Trophoblast cell (in vitro differentiated cells and primary cell): ENCODE data around the gene AMBRA1.

ENCODE experiments used
- DNase-seq, 2 donors: peaks; one replicate each; pipeline ENCODE4 v3.0.0-alpha.2; 2016
- H2AFZ ChIP-seq: 2 replicates; pipeline ENCODE4 v1.6.1; 2013; ENCODE audit warnings: low read length, moderate library complexity, mild to moderate bottlenecking; ENCODE audit not compliant: insufficient read depth, poor library complexity
- H2AK5ac ChIP-seq: 2 replicates; pipeline ENCODE4 v1.6.1; 2013; ENCODE audit warnings: mild to moderate bottlenecking, low read length
- H2BK120ac ChIP-seq: 2 replicates; pipeline ENCODE4 v1.6.1; 2013; ENCODE audit warnings: low read length, mild to moderate bottlenecking, moderate library complexity; ENCODE audit not compliant: insufficient read depth, poor library complexity
- H2BK12ac ChIP-seq: 2 replicates; pipeline ENCODE4 v1.6.1; 2013; ENCODE audit warnings: mild to moderate bottlenecking, low read length, moderate library complexity
- H2BK5ac ChIP-seq: 2 replicates; pipeline ENCODE4 v1.6.1; 2013; ENCODE audit warnings: low read length, low read depth, moderate library complexity, mild to moderate bottlenecking; ENCODE audit not compliant: poor library complexity
- H3K14ac ChIP-seq: 2 replicates; pipeline ENCODE4 v1.6.1; 2013; ENCODE audit warnings: mild to moderate bottlenecking, low read length
- H3K18ac ChIP-seq: 2 replicates; pipeline ENCODE4 v1.6.1; 2013; ENCODE audit warnings: mild to moderate bottlenecking, low read length
- H3K23ac ChIP-seq: 2 replicates; pipeline ENCODE4 v1.6.1; 2013; ENCODE audit warnings: low read length
- H3K27ac ChIP-seq: 2 replicates; pipeline ENCODE4 v1.5.1; 2013; ENCODE audit warnings: low read depth, mild to moderate bottlenecking, inconsistent platforms, low read length, moderate library complexity
- H3K27me3 ChIP-seq: 2 replicates; pipeline ENCODE4 v1.6.1; 2013; ENCODE audit warnings: inconsistent platforms, mild to moderate bottlenecking, low read length, moderate library complexity; ENCODE audit not compliant: insufficient read depth
- H3K36me3 ChIP-seq, 2 experiments: 1 replicate in 1 of 2; 2 replicates in 1 of 2; pipeline ENCODE4 v1.6.1; 2013; ENCODE audit warnings: low read length in 2 of 2, mild to moderate bottlenecking in 2 of 2, moderate library complexity in 1 of 2; ENCODE audit not compliant: insufficient read depth in 2 of 2, control insufficient read depth in 1 of 2
- H3K4ac ChIP-seq: 2 replicates; pipeline ENCODE4 v1.6.1; 2013; ENCODE audit warnings: low read depth, mild to moderate bottlenecking, low read length, moderate library complexity
- H3K4me1 ChIP-seq, 2 experiments: 1 replicate in 1 of 2; 2 replicates in 1 of 2; pipeline ENCODE4 v1.6.1; 2013; ENCODE audit warnings: low read length in 2 of 2, mild to moderate bottlenecking in 2 of 2, moderate library complexity in 1 of 2; ENCODE audit not compliant: insufficient read depth in 2 of 2, control insufficient read depth in 1 of 2
- H3K4me2 ChIP-seq: 2 replicates; pipeline ENCODE4 v1.6.1; 2013; ENCODE audit warnings: inconsistent platforms, mild to moderate bottlenecking, low read length, moderate library complexity
- H3K4me3 ChIP-seq: 2 replicates; pipeline ENCODE4 v1.5.1; 2013; ENCODE audit warnings: mild to moderate bottlenecking, low read depth, low read length, inconsistent platforms
- H3K79me1 ChIP-seq: one replicate; pipeline ENCODE4 v1.6.1; 2013; ENCODE audit warnings: low read length
- H3K79me2 ChIP-seq: 2 replicates; pipeline ENCODE4 v1.6.1; 2013; ENCODE audit warnings: low read length, mild to moderate bottlenecking; ENCODE audit not compliant: control insufficient read depth, insufficient read depth, poor library complexity
- H3K9ac ChIP-seq: 2 replicates; pipeline ENCODE4 v1.6.1; 2013; ENCODE audit warnings: mild to moderate bottlenecking, low read length
- H3K9me3 ChIP-seq: 2 replicates; pipeline ENCODE4 v1.6.1; 2013; ENCODE audit warnings: low read depth, mild to moderate bottlenecking, control low read depth, inconsistent platforms, low read length; ENCODE audit not compliant: insufficient read depth
- H4K12ac ChIP-seq: 2 replicates; pipeline ENCODE4 v1.6.1; 2013; ENCODE audit warnings: low read depth, mild to moderate bottlenecking, low read length, moderate library complexity
- H4K8ac ChIP-seq: 2 replicates; pipeline ENCODE4 v1.6.1; 2013; ENCODE audit warnings: low read depth, mild to moderate bottlenecking, low read length, moderate library complexity
- H4K91ac ChIP-seq: one replicate; pipeline ENCODE4 v1.6.1; 2013; ENCODE audit warnings: low read depth, mild to moderate bottlenecking, low read length, moderate library complexity
- WGBS: extraction: QIAGEN DNeasy Blood & Tissue Kit; methylation state at CpG from one replicate; pipeline ENCODE4 v1.1.7; 2013; ENCODE audit warnings: missing lambda C conversion rate; ENCODE audit not compliant: insufficient read length, insufficient coverage; ENCODE audit errors: extremely low coverage; 5-methylcytosine and 5-hydroxymethylcytosine counted together

Gene AMBRA1

GRCh38 chr11:46356924-46357482, 236.8 kb downstream of the AMBRA1 start:
- Histone ChIP-seq H3K4me2 (no peak overlapping the region), H4K91ac (no peak overlapping the region), H4K8ac (no peak overlapping the region), H3K27ac (no peak overlapping the region), H3K79me2 (peaks cover 5% of the 10 kb centered on the region), H3K36me3 (peaks cover 8 to 9% of the 10 kb centered on the region in 2 experiments), H3K9me3 (no peaks in the 10 kb centered on the region), H3K27me3 (no peaks in the 10 kb centered on the region), H2AK5ac (no peak overlapping the region), H3K14ac (no peak overlapping the region), H2BK120ac (no peak overlapping the region), H2AFZ (no peak overlapping the region), H3K4me3 (no peak overlapping the region), H3K79me1 (no peaks in the 10 kb centered on the region), H2BK12ac (no peak overlapping the region), H3K4me1 (peaks cover 6 to 10% of the 10 kb centered on the region in 2 experiments), H3K4ac (no peak overlapping the region), H2BK5ac (no peak overlapping the region), H4K12ac (no peak overlapping the region), H3K9ac (no peak overlapping the region), H3K18ac (no peak overlapping the region), H3K23ac (no peak overlapping the region)
- no CpG with 5 or more reads among the region's 7 CpGs for WGBS
- peak; percentile 80 to 85 for DNase-seq

- Histone ChIP-seq H2AK5ac (no peak overlapping the region), H3K27me3 (no peaks in the 10 kb centered on the region), H3K79me1 (no peaks in the 10 kb centered on the region)
These were observed 240.1 kb downstream of the AMBRA1 start for GRCh38 chr11:46353698-46354097.

GRCh38 chr11:46352063-46352841, 241.6 kb downstream of the AMBRA1 start:
- peaks cover 6% of the 10 kb centered on the region for H3K79me1 ChIP-seq
- peak overlapping the region; percentile 26 for H3K4ac ChIP-seq
- peak; percentile 63 to 73 for DNase-seq
- no peak overlapping the region for H3K9ac ChIP-seq
- H3K27me3 ChIP-seq = no peaks in the 10 kb centered on the region
- no peak overlapping the region for H3K4me3 ChIP-seq
- peaks cover 8 to 11% of the 10 kb centered on the region in 2 experiments for H3K36me3 ChIP-seq
- H4K8ac ChIP-seq = no peak overlapping the region
- peak overlapping the region; percentile 13 for H3K18ac ChIP-seq
- H3K4me1 ChIP-seq = peaks cover 16 to 26% of the 10 kb centered on the region in 2 experiments
- H3K4me2 ChIP-seq = no peak overlapping the region
- no peak overlapping the region for H2BK5ac ChIP-seq
- no peak overlapping the region for H4K12ac ChIP-seq
- no peak overlapping the region for H2AK5ac ChIP-seq
- H3K27ac ChIP-seq = no peak overlapping the region
- H2BK12ac ChIP-seq = no peak overlapping the region
- peaks cover 20% of the 10 kb centered on the region for H3K79me2 ChIP-seq
- H2BK120ac ChIP-seq = no peak overlapping the region
- no peak overlapping the region for H4K91ac ChIP-seq
- H3K14ac ChIP-seq = no peak overlapping the region
- no peak overlapping the region for H3K23ac ChIP-seq
- H3K9me3 ChIP-seq = peaks cover 2% of the 10 kb centered on the region
- WGBS = no CpG with 5 or more reads among the region's 33 CpGs
- H2AFZ ChIP-seq = peak overlapping the region; percentile 40

More at GRCh38 chr11:46353698-46354097, 240.1 kb downstream of the AMBRA1 start:
- Histone ChIP-seq H2BK12ac (no peak overlapping the region), H3K4me2 (no peak overlapping the region), H3K9me3 (no peaks in the 10 kb centered on the region), H3K4me3 (no peak overlapping the region), H4K91ac (no peak overlapping the region), H2AFZ (no peak overlapping the region), H3K4ac (peak overlapping the region; percentile 65), H3K79me2 (peaks cover 7% of the 10 kb centered on the region), H3K27ac (no peak overlapping the region), H3K9ac (no peak overlapping the region), H2BK120ac (no peak overlapping the region), H2BK5ac (no peak overlapping the region), H3K36me3 (peaks cover 8 to 11% of the 10 kb centered on the region in 2 experiments), H4K8ac (no peak overlapping the region), H3K23ac (no peak overlapping the region), H3K4me1 (peaks cover 12 to 16% of the 10 kb centered on the region in 2 experiments), H3K18ac (peak overlapping the region; percentile 33), H3K14ac (no peak overlapping the region), H4K12ac (no peak overlapping the region)
- WGBS = no CpG with 5 or more reads among the region's 9 CpGs
- no peak for DNase-seq

- no peak overlapping the region for H4K8ac ChIP-seq
- H3K9ac ChIP-seq = peak overlapping the region; percentile 25
- H4K12ac ChIP-seq = no peak overlapping the region
- H3K23ac ChIP-seq = no peak overlapping the region
- H3K27me3 ChIP-seq = no peaks in the 10 kb centered on the region
- H3K36me3 ChIP-seq = peaks cover 8 to 11% of the 10 kb centered on the region in 2 experiments
- H3K9me3 ChIP-seq = peaks cover 2% of the 10 kb centered on the region
- peaks cover 20% of the 10 kb centered on the region for H3K79me2 ChIP-seq
- H3K4me2 ChIP-seq = no peak overlapping the region
- no peak for DNase-seq
- H3K27ac ChIP-seq = no peak overlapping the region
- H3K4me1 ChIP-seq = peaks cover 19 to 29% of the 10 kb centered on the region in 2 experiments
- no peak overlapping the region for H3K4me3 ChIP-seq
- H3K18ac ChIP-seq = no peak overlapping the region
- H2AFZ ChIP-seq = no peak overlapping the region
- no peak overlapping the region for H3K14ac ChIP-seq
- WGBS = no CpG with 5 or more reads among the region's 5 CpGs
- no peak overlapping the region for H4K91ac ChIP-seq
- no peak overlapping the region for H2BK120ac ChIP-seq
- H2BK5ac ChIP-seq = no peak overlapping the region
- no peak overlapping the region for H2AK5ac ChIP-seq
- peak overlapping the region; percentile 10 for H3K4ac ChIP-seq
- peaks cover 8% of the 10 kb centered on the region for H3K79me1 ChIP-seq
- H2BK12ac ChIP-seq = no peak overlapping the region
These were observed 242.2 kb downstream of the AMBRA1 start for GRCh38 chr11:46351606-46352005.
